Small intestine (tissue), 7 donors: ENCODE measurements around the gene ENPP1. TPM values are rescaled to one million over a fixed set of nuclear protein-coding genes. Genes with fewer than 3 reads are reported as not detected.
"Not testable (repeated sequence)": the region's sequence is repeated elsewhere in the genome, so short reads cannot be mapped to it uniquely, and the experiment has no call there.

Experiments used
- DNase-seq, 2 donors: peaks; one replicate each; pipeline versions ENCODE4 v3.0.0 to v3.0.0-alpha.2; 2013
- FAIRE-seq: peaks from 2 replicates; lab custom pipeline; 2012; peaks lifted over from hg19 to GRCh38; lab: Jason Lieb, UNC
- H3K27ac ChIP-seq, 3 donors: one replicate each; pipeline ENCODE4 v1.5.1; 2013; ENCODE audit warnings: low read length in 2 of 3, mild to moderate bottlenecking in 2 of 3, control low read depth in 1 of 3, inconsistent platforms in 1 of 3, low read depth in 1 of 3, moderate library complexity in 1 of 3
- H3K27me3 ChIP-seq, 3 donors: one replicate each; pipeline ENCODE4 v1.6.1; 2013; ENCODE audit warnings: low read length in 3 of 3, inconsistent platforms in 1 of 3; ENCODE audit not compliant: control insufficient read depth in 3 of 3, insufficient read depth in 3 of 3
- H3K36me3 ChIP-seq, 3 donors: one replicate each; pipeline ENCODE4 v1.6.1; 2013; ENCODE audit warnings: low read length in 3 of 3, inconsistent platforms in 1 of 3, low read depth in 1 of 3, mild to moderate bottlenecking in 1 of 3, moderate library complexity in 1 of 3; ENCODE audit not compliant: control insufficient read depth in 3 of 3, insufficient read depth in 2 of 3
- H3K4me1 ChIP-seq, 3 donors: one replicate each; pipeline ENCODE4 v1.6.1; 2013; ENCODE audit warnings: low read length in 2 of 3, inconsistent platforms in 1 of 3, low read depth in 1 of 3, mild to moderate bottlenecking in 1 of 3, moderate library complexity in 1 of 3; ENCODE audit not compliant: control insufficient read depth in 3 of 3, insufficient read depth in 2 of 3
- H3K4me3 ChIP-seq, 3 donors: one replicate each; pipeline ENCODE4 v1.5.1; 2013; ENCODE audit warnings: low read length in 3 of 3, control low read depth in 1 of 3, inconsistent platforms in 1 of 3, low read depth in 1 of 3, mild to moderate bottlenecking in 1 of 3, moderate library complexity in 1 of 3
- H3K9me3 ChIP-seq, 2 donors: one replicate each; pipeline ENCODE4 v1.6.1; 2013; ENCODE audit warnings: low read depth in 1 of 2, low read length in 1 of 2; ENCODE audit not compliant: control insufficient read depth in 2 of 2, insufficient read depth in 1 of 2
- WGBS, 3 donors: extraction: QIAGEN DNeasy Blood & Tissue Kit; methylation state at CpG; one replicate each; pipeline ENCODE4 v1.1.7; 2013; 5-methylcytosine and 5-hydroxymethylcytosine counted together
- polyA plus RNA-seq, 4 donors: library from polyadenylated mRNA; stranded (reverse) in 3 of 4; unstranded in 1 of 4; fragments of 200-250 nt in 3 of 4; fragments of 120-200 nt in 1 of 4; gene quantifications; one replicate each; pipeline versions ENCODE4 v1.2.1 to v1.2.3, GENCODE V29; 2013
- donor health status: healthy with polysubstance abuse.
- donor health status: control.
- donor health status: control.
- donor health status: Bipolar disorder and iron deficiency.
- donor health status: healthy.

Gene ENPP1
- polyA plus RNA-seq, 4 donors = 0.57 to 11.4 (median 1.1) TPM

GRCh38 chr6:131851049-131851769 lies 43.4 kb downstream of the ENPP1 start:
- Histone ChIP-seq H3K27ac (no peak overlapping the region), H3K4me1 (no peaks in the 10 kb centered on the region), H3K27me3 (no peaks in the 10 kb centered on the region), H3K36me3 (peaks cover 0 to 2% (median 0%) of the 10 kb centered on the region in 3 donors), H3K4me3 (no peak overlapping the region), H3K9me3 (no peaks in the 10 kb centered on the region)
- no peak for DNase-seq
- FAIRE-seq = no peak
- 73 to 86% (median 75%) methylated on average over 8 of the region's 8 CpGs for WGBS, 3 donors

GRCh38 chr6:131852200-131852599 lies 44.4 kb downstream of the ENPP1 start:
- FAIRE-seq (no peak), DNase-seq (no peak)
- H3K27me3 ChIP-seq = no peaks in the 10 kb centered on the region
- no peak overlapping the region for H3K27ac ChIP-seq
- H3K4me1 ChIP-seq = no peaks in the 10 kb centered on the region
- no peaks in the 10 kb centered on the region for H3K9me3 ChIP-seq
- H3K36me3 ChIP-seq = peaks cover 0 to 2% (median 0%) of the 10 kb centered on the region in 3 donors
- no peak overlapping the region for H3K4me3 ChIP-seq

GRCh38 chr6:131854803-131855202 lies 47.0 kb downstream of the ENPP1 start:
- H3K27me3 ChIP-seq = no peaks in the 10 kb centered on the region
- H3K4me1 ChIP-seq = no peaks in the 10 kb centered on the region
- H3K36me3 ChIP-seq = peaks cover 0 to 4% (median 0%) of the 10 kb centered on the region in 3 donors
- WGBS, 3 donors = 83 to 92% (median 84%) methylated on average over 2 of the region's 2 CpGs
- FAIRE-seq (no peak), DNase-seq (no peak)
- no peak overlapping the region for H3K27ac ChIP-seq
- no peak overlapping the region for H3K4me3 ChIP-seq
- no peaks in the 10 kb centered on the region for H3K9me3 ChIP-seq

GRCh38 chr6:131858765-131859415 lies 51.1 kb downstream of the ENPP1 start:
- Histone ChIP-seq H3K36me3 (peaks cover 0 to 4% (median 0%) of the 10 kb centered on the region in 3 donors), H3K27ac (no peak overlapping the region), H3K4me3 (no peak overlapping the region), H3K9me3 (no peaks in the 10 kb centered on the region), H3K27me3 (no peaks in the 10 kb centered on the region), H3K4me1 (no peaks in the 10 kb centered on the region)
- DNase-seq = peak in 1 of 2 donors; percentile 5
- WGBS, 3 donors = 29 to 46% (median 38%) methylated on average over 2 of the region's 2 CpGs
- no peak for FAIRE-seq

GRCh38 chr6:131859658-131860057 lies 51.8 kb downstream of the ENPP1 start:
- H3K27me3 ChIP-seq, DNase-seq, FAIRE-seq, H3K4me1 ChIP-seq, H3K27ac ChIP-seq, H3K36me3 ChIP-seq, H3K9me3 ChIP-seq, H3K4me3 ChIP-seq: not testable (repeated sequence)
- WGBS, 3 donors = 89 to 94% (median 91%) methylated on average over 5 of the region's 5 CpGs

GRCh38 chr6:131861381-131861780 lies 53.6 kb downstream of the ENPP1 start:
- peaks cover 0 to 4% (median 0%) of the 10 kb centered on the region in 3 donors for H3K36me3 ChIP-seq
- no peak for FAIRE-seq
- 84 to 92% (median 86%) methylated on average over 1 of the region's 1 CpG for WGBS, 3 donors

GRCh38 chr6:131862476-131862875 lies 54.7 kb downstream of the ENPP1 start:
- Histone ChIP-seq H3K36me3 (peaks cover 0 to 4% (median 0%) of the 10 kb centered on the region in 3 donors), H3K27ac (no peak overlapping the region), H3K9me3 (no peaks in the 10 kb centered on the region), H3K4me1 (no peaks in the 10 kb centered on the region), H3K27me3 (no peaks in the 10 kb centered on the region), H3K4me3 (no peak overlapping the region)
- 79 to 91% (median 90%) methylated on average over 5 of the region's 5 CpGs for WGBS, 3 donors
- FAIRE-seq (no peak), DNase-seq (peak; percentile 21 to 33)

More at GRCh38 chr6:131861381-131861780, 53.6 kb downstream of the ENPP1 start:
- no peak for DNase-seq
- no peak overlapping the region for H3K4me3 ChIP-seq
- no peak overlapping the region for H3K27ac ChIP-seq
- no peaks in the 10 kb centered on the region for H3K27me3 ChIP-seq
- H3K4me1 ChIP-seq = no peaks in the 10 kb centered on the region
- no peaks in the 10 kb centered on the region for H3K9me3 ChIP-seq

GRCh38 chr6:131867744-131868143 lies 59.9 kb downstream of the ENPP1 start:
- Histone ChIP-seq H3K36me3 (no peaks in the 10 kb centered on the region), H3K9me3 (no peaks in the 10 kb centered on the region), H3K27ac (no peak overlapping the region), H3K27me3 (no peaks in the 10 kb centered on the region), H3K4me3 (no peak overlapping the region), H3K4me1 (no peaks in the 10 kb centered on the region)
- DNase-seq (no peak), FAIRE-seq (no peak)
- WGBS, 3 donors = 15 to 58% (median 52%) methylated on average over 1 of the region's 1 CpG
